NOMO-1 treated with dmso at 0.1 percent for 144 hours (cell line): Measurements from ENCODE around the gene CCNQ.
A peak's percentile ranks its signal among the peaks of the same experiment; 100 is the strongest.

ENCODE experiments used
- DNase-seq: peaks from one replicate; lab custom pipeline; 2025; ENCODE audit not compliant: unreplicated experiment; lab: John Stamatoyannopoulos, UW

Gene CCNQ

DNA sequence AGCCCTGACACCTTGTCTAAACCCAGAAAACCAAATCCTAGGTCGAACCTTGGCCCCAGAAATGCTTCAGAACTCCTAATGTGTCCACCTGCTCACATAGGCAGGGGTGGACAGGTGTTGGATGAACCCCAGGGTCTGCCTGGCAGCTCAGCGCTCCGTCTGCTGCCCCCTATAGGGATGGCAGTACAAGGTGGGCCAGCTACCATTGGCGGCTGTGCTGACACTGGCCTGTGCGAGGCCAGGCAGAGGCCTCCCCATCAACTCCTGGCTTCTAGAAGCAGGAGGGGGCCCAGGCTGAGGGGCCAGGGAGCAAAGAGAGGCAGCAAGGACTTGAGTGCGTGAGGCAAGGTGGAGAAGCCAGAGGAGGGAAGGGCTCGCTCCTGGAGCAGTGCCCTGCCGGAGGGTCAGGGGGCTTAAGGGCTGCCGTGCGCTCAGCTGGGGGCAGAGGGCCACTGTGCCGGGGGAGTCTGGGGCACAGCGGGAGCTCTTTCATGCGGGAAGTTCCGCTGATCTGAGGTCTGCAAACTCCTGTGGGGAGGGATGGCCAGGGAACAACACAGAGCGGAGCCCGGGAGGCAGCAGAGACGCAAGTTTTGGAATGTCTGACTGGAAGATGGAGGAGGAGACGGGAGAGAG is 20.6 kb downstream of the CCNQ start:
- no peak for DNase-seq

DNA sequence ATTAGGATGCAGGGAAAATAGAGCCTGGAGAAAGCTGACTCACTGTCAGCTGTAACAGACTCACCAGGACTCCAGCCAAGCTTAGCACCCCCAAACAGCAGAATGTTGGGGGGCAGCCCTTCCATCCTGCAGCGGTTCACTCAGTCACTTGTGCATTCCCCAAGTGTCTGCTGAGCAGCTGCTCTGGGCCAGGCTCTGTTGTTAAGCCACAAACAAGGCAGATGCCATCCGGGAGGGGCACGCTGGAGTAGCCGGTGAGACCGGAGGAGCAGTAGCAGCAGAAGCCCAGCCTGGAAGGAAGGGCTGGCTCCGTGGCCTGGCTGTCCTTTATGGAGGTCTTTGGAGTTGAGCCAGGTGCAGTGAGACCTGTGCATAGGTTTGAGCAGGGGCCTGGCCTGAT is 22.0 kb downstream of the CCNQ start:
- DNase-seq = no peak

- DNase-seq = no peak
Measured at GRCh38 chrX:153576239-153576870, 22.6 kb downstream of the CCNQ start.

DNA sequence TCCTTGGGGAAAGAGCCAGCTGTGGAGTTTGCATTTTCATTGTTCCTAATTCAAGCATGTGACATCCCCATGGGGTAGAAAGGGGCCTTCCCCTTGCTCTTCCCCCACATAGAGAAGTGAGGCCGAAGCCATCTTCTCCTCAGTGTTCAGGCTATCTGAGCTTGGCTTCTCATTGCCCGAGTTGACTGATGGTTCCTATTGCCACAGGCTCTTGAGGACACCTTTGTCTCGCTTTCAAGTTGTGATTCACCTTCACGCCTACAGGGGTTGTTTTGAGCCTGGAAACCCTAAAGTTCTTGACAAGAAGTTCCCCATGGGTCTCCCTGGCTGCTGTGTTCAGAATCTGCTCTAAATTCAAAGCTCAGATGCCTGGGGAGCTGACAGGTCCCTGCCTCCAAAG is 25.0 kb downstream of the CCNQ start:
- no peak for DNase-seq

DNA sequence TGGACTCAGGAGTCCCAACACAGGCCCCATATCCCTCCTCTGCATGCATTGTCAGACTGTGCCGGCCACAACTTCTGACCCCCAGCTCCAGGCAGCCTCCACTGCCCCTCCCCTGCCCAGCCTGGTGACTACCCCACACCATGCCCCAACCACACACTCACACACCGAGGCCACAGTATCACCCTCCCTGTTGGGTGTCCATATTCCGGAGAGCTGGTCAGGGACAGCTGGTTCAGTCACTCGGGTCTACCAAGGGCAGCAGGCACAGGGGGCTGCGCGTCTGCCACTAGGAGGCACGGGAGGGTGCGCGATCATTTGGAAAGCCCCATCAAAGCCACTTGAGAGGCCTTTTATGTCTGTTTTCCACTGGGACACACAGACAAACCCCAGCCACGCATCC is 26.3 kb downstream of the CCNQ start:
- DNase-seq = no peak

DNA sequence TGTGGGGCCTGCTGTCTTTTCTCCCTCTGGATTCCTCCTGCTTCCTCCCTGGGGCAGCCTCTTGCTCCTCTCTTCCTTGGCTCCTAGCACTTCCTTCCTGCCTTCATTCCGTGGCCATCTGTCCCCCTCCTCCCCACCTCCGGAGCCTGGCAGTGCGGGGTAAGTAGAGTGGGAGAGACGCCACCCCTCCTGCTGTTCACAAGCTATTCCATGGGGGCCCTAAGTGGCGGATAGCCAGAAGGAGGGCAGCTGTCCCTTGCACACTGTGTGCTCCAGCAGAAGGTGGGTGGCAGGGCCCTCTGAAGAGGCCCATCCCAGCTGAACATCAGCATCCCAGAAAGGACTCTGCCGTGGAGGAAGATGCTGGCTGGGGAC is 27.4 kb downstream of the CCNQ start:
- DNase-seq = no peak

GRCh38 chrX:153569475-153569874 is 29.5 kb downstream of the CCNQ start:
- peak; percentile 63 for DNase-seq

DNA sequence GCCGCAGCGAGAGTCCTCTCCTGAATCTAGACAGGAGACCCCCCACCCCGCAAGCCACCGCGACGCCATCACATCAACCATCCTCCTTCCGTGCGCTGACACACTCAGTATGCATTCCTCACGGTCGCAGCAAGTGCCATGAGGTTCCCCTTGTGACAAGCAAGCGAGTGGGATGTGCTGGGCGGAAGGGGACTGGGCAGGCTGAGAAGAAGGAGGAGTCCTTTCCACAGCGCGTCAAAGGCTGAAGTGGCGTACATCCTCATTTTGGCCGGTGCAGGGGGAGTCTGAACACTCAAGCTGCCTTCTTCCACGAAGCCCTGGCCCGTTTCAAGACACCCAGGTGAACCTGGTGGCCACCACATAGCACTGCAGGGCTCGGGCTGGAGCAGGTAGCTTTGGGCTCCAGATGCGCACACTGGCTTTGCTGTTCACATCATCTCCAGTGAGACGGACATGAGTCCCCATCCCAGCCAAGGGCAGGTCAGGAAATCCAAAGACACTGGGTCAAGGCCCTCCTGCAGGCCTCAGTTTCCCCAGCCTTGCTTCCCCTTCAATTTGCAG is 30.4 kb downstream of the CCNQ start:
- DNase-seq = no peak

GRCh38 chrX:153565996-153566580 is 32.9 kb downstream of the CCNQ start:
- DNase-seq = no peak

- no peak for DNase-seq
Measured at GRCh38 chrX:153564047-153564606, 34.8 kb downstream of the CCNQ start.

DNA sequence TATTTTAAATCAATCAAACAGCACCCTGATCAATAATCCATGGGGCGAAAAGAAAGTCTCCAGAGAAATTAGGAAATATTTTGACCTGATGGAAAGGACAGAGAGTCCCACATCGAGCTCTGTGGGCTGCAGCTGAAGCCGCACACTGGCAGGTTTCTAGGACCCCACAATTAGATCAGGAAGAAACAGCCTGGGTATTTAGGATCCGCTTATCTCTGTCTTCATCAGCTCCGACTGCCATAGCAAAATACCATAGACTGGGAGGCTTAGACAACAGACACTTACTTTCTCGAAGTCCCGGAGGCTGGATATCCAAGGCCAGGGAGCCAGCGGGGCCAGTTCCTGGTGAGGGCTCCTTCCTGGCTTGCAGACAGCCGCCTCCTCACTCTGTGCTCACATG is 36.4 kb downstream of the CCNQ start:
- DNase-seq = no peak

GRCh38 chrX:153561337-153561736 is 37.6 kb downstream of the CCNQ start:
- no peak for DNase-seq

- DNase-seq = no peak
Measured at GRCh38 chrX:153560466-153560865, 38.5 kb downstream of the CCNQ start.

DNA sequence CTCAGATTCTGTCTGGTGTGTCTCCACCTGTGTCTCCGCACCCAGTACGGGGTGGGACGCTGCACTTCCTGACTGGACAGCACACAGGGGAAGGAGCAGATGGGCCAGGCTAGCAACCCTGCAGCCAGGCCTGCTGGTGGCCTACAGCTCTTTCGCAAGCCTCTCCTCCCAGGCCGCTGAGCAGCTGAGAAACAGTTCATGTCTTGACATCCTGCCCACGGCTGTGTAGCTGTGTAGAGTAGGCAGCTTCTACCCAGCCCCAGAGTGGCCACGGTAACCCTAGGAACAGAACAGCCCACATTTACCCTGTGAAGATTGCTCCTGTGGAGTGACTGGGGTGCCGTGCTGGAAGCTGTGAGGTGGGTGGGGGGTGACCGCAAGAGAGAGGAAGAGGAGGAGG is 38.9 kb downstream of the CCNQ start:
- no peak for DNase-seq

DNA sequence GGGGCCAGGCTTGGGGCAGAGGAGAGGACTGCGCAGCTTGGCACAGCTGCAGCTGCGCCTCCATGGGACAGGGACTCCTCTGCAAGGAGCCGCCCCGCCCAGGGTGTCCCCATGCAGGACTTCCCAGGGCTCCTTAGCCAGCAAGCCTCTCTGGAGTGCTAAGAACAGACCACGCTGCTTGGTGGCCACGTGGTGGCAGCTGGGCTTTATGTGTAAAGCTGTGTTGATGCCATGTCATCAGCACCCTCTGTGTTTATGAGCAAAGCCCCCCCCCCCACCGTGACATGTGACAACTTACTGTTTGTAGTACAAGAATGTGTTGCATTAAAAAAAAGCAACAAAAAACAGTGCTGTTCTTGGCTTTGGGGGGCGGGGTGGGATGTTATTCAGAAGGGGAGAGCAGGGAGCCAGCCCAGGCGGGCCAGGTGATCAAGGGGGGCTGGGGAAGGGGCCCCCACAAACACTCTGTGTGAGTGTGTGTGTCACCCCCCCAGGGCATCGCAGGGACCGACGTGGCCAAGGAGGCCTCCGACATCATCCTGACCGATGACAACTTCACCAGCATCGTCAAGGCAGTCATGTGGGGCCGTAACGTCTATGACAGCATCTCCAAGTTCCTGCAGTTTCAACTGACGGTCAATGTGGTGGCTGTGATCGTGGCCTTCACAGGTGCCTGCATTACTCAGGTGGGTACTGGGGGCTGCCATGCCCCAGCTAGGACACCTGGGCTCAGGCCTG is 41.2 kb downstream of the CCNQ start:
- DNase-seq = no peak

DNA sequence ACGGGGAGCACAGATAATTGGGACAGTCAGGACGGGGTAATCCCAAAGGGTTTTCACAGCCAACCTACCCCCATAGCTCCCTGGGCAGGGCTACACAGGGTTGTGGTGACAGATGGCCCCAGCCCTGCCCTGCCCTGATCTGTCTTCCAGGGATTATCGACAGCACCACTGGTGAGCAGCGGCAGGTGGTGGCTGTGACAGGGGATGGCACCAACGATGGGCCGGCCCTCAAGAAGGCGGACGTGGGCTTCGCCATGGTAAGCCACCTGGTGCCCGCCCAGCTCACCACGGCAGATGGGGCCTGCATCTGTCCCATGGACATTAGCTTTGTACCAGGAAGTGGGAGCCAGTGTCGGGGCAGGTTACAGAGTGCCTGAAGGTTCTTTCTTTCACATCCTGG is 42.2 kb downstream of the CCNQ start:
- DNase-seq = no peak

DNA sequence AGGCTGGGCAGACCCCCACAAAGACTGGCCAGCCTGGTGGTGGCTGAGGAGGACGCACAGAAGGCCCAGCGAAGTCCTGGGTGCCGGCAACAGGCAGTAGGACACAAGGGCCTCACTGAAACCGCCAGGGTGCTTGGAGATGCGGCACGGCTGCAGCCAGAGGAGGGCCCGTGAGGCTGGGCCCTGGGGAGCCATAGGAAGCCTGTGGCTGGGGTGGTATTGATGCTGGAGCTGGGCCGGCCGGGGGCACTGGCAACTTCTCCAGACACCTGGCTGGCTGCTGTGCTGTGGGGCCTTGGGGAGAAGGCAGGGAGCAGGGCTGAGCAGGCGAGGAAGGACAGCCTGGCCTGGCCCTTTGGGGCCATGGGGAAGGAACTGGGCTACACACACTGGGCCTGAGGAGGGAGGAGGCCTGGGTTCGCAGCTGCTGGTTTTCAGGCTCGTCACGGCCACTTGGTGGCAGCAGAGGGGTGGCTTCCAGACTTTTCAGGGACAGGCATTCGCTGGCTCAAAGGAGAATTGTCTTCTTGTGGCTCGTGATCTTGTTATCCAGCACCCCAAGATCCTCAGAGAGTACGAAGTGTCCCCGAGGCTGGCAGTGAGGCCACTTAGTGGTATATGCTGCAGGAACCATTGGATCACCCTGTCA is 44.3 kb downstream of the CCNQ start:
- DNase-seq = peak; percentile 55

GRCh38 chrX:153551135-153551534 is 47.8 kb downstream of the CCNQ start:
- no peak for DNase-seq

DNA sequence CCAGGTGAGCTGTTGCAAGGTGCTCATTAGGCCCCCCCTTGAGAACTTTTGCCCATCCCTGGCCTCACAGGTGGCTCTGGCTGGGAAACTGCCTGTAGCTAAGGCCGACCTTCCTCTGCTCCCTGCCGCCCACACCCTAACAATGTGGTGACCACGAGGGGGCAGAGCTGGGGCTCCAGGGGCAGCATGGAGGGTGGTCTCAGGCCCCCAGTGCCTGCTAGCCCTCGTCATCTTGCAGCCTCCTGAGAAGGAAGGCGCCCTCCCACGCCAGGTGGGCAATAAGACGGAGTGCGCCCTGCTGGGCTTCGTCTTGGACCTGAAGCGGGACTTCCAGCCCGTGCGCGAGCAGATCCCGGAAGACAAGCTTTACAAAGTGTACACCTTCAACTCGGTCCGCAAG is 49.1 kb downstream of the CCNQ start:
- DNase-seq = no peak

DNA sequence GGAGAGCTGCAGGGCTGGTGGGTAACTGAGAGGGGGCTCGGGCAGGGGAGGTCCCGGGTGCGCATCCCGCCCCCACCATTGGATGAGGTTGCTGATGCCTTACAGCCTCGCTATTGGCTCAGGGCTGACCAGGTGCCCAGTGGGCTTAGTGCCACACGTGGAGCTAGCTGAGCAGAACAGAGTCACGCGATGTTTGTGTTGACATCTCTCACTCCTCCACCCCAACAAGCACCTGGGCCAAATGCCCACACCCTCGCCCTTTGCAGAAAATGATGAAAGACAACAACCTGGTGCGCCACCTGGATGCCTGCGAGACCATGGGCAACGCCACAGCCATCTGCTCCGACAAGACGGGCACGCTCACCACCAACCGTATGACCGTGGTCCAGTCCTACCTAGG is 49.7 kb downstream of the CCNQ start:
- no peak for DNase-seq

DNA sequence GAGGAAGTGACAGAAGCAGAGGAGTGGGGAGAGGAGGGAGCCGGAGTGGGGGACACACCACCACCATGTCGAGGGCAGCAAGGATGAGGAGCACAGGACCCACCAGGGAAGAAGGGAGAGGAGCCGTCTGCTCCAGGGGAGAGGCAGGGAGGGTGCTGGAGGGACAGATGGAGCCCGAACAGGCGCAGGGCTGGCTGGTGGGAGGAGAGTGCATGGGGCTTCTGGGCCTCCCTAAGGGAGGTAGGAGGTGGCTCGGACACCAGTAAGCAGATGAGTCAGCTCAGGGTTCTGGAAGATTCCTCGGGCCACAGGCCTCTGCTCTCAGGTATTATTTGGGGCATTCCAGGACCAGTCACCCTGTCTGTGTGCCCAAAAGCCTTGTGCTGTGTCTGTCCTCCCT is 51.7 kb downstream of the CCNQ start:
- no peak for DNase-seq
